IMR-90 (cell line): ENCODE measurements around the gene IFRD2. TPM values are rescaled to one million over a fixed set of nuclear protein-coding genes. Genes with fewer than 3 reads are reported as not detected.

ENCODE experiments used
- ATAC-seq: fragments of 200-7000 bp; cut with Tn5 transposase; 2 replicates; pipeline ENCODE4 v1.9.1; 2020; ENCODE audit warnings: low read depth, mild to moderate bottlenecking, moderate library complexity
- BruUV-seq: library from RNA; stranded (reverse); fragments of 400-500 nt; replicated peaks from 2 replicates; lab custom pipeline; 2021; lab: Mats Ljungman, UMichigan
- CTCF ChIA-PET: fragments of 300-600 bp; formaldehyde crosslinking; extraction: SDS; loops from one replicate; lab custom pipeline; 2021; ENCODE audit warnings: antibody characterized with exemption; lab: Yijun Ruan, JAX
- POLR2A ChIA-PET: fragments of 300-600 bp; sonication (Branson Sonifier 250); formaldehyde crosslinking; loops from one replicate; lab custom pipeline; 2022; ENCODE audit warnings: antibody characterized with exemption; ENCODE audit not compliant: unreplicated experiment; lab: Charles Lee
- DNase-seq: peaks from one replicate; pipeline ENCODE4 v3.0.0; 2013
- H2AFZ ChIP-seq: replicated peaks from 2 replicates; pipeline ENCODE3; 2013; ENCODE audit warnings: low read length, mild to moderate bottlenecking; ENCODE audit not compliant: poor library complexity
- H2AK5ac ChIP-seq: 2 replicates; pipeline ENCODE4 v1.6.1; 2013; ENCODE audit warnings: low read depth, low read length, inconsistent platforms
- H2AK9ac ChIP-seq: replicated peaks from 2 replicates; pipeline ENCODE3; 2013; ENCODE audit warnings: mild to moderate bottlenecking, low read depth, low read length, moderate library complexity; ENCODE audit not compliant: poor library complexity
- H2BK120ac ChIP-seq: 2 replicates; pipeline ENCODE4 v1.6.1; 2013; ENCODE audit warnings: low read depth, low read length, inconsistent platforms
- H2BK15ac ChIP-seq: 3 replicates; pipeline ENCODE4 v1.6.1; 2013; ENCODE audit warnings: low read depth, low read length, inconsistent platforms
- H2BK20ac ChIP-seq: 2 replicates; pipeline ENCODE4 v1.6.1; 2013; ENCODE audit warnings: low read depth, mild to moderate bottlenecking, inconsistent platforms, low read length, moderate library complexity
- H2BK5ac ChIP-seq: 2 replicates; pipeline ENCODE4 v1.6.1; 2013; ENCODE audit warnings: mild to moderate bottlenecking, low read depth, low read length, inconsistent platforms; ENCODE audit not compliant: poor library complexity, severe bottlenecking
- H3K14ac ChIP-seq: replicated peaks from 2 replicates; pipeline ENCODE4 v1.6.1; 2013; ENCODE audit warnings: low read depth, low read length, inconsistent platforms
- H3K18ac ChIP-seq: 2 replicates; pipeline ENCODE4 v1.6.1; 2013; ENCODE audit warnings: low read depth, low read length, control low read depth
- H3K23ac ChIP-seq: 2 replicates; pipeline ENCODE4 v1.6.1; 2013; ENCODE audit warnings: low read depth, low read length, inconsistent platforms
- H3K27ac ChIP-seq: 2 replicates; pipeline ENCODE4 v1.5.1; 2013; ENCODE audit warnings: mild to moderate bottlenecking, control low read depth, low read length; ENCODE audit not compliant: insufficient read depth
- H3K27me3 ChIP-seq: 2 replicates; pipeline ENCODE4 v1.6.1; 2013; ENCODE audit warnings: low read length; ENCODE audit not compliant: control insufficient read depth, insufficient read depth
- H3K36me3 ChIP-seq: 2 replicates; pipeline ENCODE4 v1.6.1; 2013; ENCODE audit warnings: low read length, mixed read lengths; ENCODE audit not compliant: control insufficient read depth, insufficient read depth
- H3K4ac ChIP-seq: 2 replicates; pipeline ENCODE4 v1.6.1; 2013; ENCODE audit warnings: low read depth, low read length, inconsistent platforms
- H3K4me1 ChIP-seq: 2 replicates; pipeline ENCODE4 v1.6.1; 2013; ENCODE audit warnings: low read length, mixed read lengths; ENCODE audit not compliant: control insufficient read depth, insufficient read depth
- H3K4me2 ChIP-seq: 2 replicates; pipeline ENCODE4 v1.6.1; 2013; ENCODE audit warnings: low read depth, mild to moderate bottlenecking, control low read depth, low read length, moderate library complexity
- H3K4me3 ChIP-seq: 2 replicates; pipeline ENCODE4 v1.5.1; 2013; ENCODE audit warnings: low read depth, mild to moderate bottlenecking, control low read depth, low read length, moderate library complexity; ENCODE audit not compliant: insufficient read depth
- H3K56ac ChIP-seq: 2 replicates; pipeline ENCODE4 v1.6.1; 2013; ENCODE audit warnings: low read length, inconsistent platforms; ENCODE audit not compliant: insufficient read depth; ENCODE audit errors: extremely low read depth
- H3K79me1 ChIP-seq, 2 experiments: 2 replicates each; pipeline ENCODE4 v1.6.1; 2013; ENCODE audit warnings: low read length in 2 of 2, inconsistent platforms in 1 of 2, low read depth in 1 of 2
- H3K9ac ChIP-seq: 2 replicates; pipeline ENCODE4 v1.6.1; 2013; ENCODE audit warnings: low read depth, low read length, control low read depth
- H3K9me1 ChIP-seq: 2 replicates; pipeline ENCODE4 v1.6.1; 2013; ENCODE audit warnings: low read length, inconsistent platforms; ENCODE audit not compliant: insufficient read depth
- H3K9me3 ChIP-seq: 2 replicates; pipeline ENCODE4 v1.6.1; 2013; ENCODE audit warnings: low read length; ENCODE audit not compliant: control insufficient read depth, insufficient read depth
- H4K20me1 ChIP-seq: 2 replicates; pipeline ENCODE4 v1.6.1; 2013; ENCODE audit warnings: low read length, inconsistent platforms; ENCODE audit not compliant: insufficient read depth
- H4K5ac ChIP-seq: 2 replicates; pipeline ENCODE4 v1.6.1; 2013; ENCODE audit warnings: mild to moderate bottlenecking, low read depth, low read length, control low read depth
- H4K8ac ChIP-seq, 2 experiments: 2 replicates each; pipeline ENCODE4 v1.6.1; 2013; ENCODE audit warnings: low read depth in 2 of 2, low read length in 2 of 2, control low read depth in 1 of 2, inconsistent platforms in 1 of 2
- H4K91ac ChIP-seq: 2 replicates; pipeline ENCODE4 v1.6.1; 2013; ENCODE audit warnings: low read depth, low read length, inconsistent platforms; ENCODE audit not compliant: insufficient read depth
- FOS ChIP-seq: fragments of 150-350 bp; IDR thresholded peaks from 2 replicates; pipeline ENCODE4 v1.6.1; 2016; ENCODE audit warnings: low read depth, low read length
- MXI1 ChIP-seq: IDR thresholded peaks from 2 replicates; pipeline ENCODE4 v1.6.1; 2012; ENCODE audit warnings: low read depth, mild to moderate bottlenecking, low read length, moderate library complexity, borderline replicate concordance
- RAD21 ChIP-seq: IDR thresholded peaks from 2 replicates; pipeline ENCODE4 v1.6.1; 2012; ENCODE audit warnings: low read length, improper control_type of control experiment
- RCOR1 ChIP-seq: IDR thresholded peaks from 2 replicates; pipeline ENCODE4 v1.6.1; 2012; ENCODE audit warnings: mild to moderate bottlenecking, low read length, improper control_type of control experiment; ENCODE audit not compliant: insufficient replicate concordance
- WGBS, 2 experiments: methylation state at CpG; one replicate each; pipeline versions ENCODE4 v1.1.5 to v1.1.7; 2013; ENCODE audit warnings: missing lambda C conversion rate in 2 of 2; ENCODE audit not compliant: insufficient read length in 1 of 2; ENCODE audit errors: extremely low coverage in 2 of 2; 5-methylcytosine and 5-hydroxymethylcytosine counted together
- dilution Hi-C: fragments of 300-500 bp; cut with HindIII; formaldehyde crosslinking; loops from one replicate; pipeline ENCODE4 v1.14.3; 2018; ENCODE audit warnings: low sequenced_read_pairs; ENCODE audit not compliant: unreplicated experiment
- in situ Hi-C: fragments of 300-500 bp; cut with MboI; formaldehyde crosslinking; loops from 3 replicates; pipeline ENCODE4 v1.14.3; 2019; ENCODE audit warnings: low sequenced_read_pairs, inconsistent platforms, mixed read lengths
- intact Hi-C: fragments of 100-400 bp; cut with micrococcal nuclease; formaldehyde crosslinking; loops from 2 replicates; pipeline ENCODE4 v1.10.0; 2022
- polyA plus RNA-seq, 3 experiments: library from polyadenylated mRNA; depleted of rRNA; stranded (reverse); fragments of >200 nt; gene quantifications; 2 replicates each; pipeline ENCODE4 v1.2.3, GENCODE V29; 2012; ENCODE audit warnings: low replicate concordance in 1 of 3
- total RNA-seq: library from RNA; depleted of rRNA; stranded (reverse); fragments of >200 nt; gene quantifications from 2 replicates; pipeline ENCODE4 v1.2.3, GENCODE V29; 2012

IFRD2 gene
- total and polyA plus RNA-seq, 2 of the 4 experiments (the other 2 are of a cell fraction) = 52.7 to 79.1 TPM

DNA sequence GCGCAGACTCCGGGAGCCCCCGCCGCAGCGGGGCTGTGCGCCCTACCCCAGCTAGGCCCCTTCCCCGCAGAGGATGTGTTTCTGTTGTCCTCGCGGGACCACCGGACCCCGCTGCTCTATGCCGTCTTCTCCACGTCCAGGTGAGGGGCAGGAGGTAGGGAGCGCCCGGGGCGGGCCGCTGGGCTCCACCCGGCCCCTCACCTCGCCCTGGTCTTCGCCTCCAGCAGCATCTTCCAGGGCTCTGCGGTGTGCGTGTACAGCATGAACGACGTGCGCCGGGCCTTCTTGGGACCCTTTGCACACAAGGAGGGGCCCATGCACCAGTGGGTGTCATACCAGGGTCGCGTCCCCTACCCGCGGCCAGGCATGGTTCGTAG is 18.6 kb downstream of the IFRD2 start:
- Histone ChIP-seq H3K4ac (no peak overlapping the region), H2BK5ac (no peak overlapping the region), H3K27ac (no peak overlapping the region), H3K56ac (no peak overlapping the region), H3K18ac (no peak overlapping the region), H3K9ac (no peak overlapping the region), H3K4me3 (no peak overlapping the region), H4K8ac (no peak overlapping the region), H3K9me1 (peaks cover 14% of the 10 kb centered on the region), H3K14ac (no peak overlapping the region), H2AFZ (peak overlapping the region; percentile 82), H3K4me2 (no peak overlapping the region), H3K9me3 (no peaks in the 10 kb centered on the region), H2AK9ac (peak overlapping the region; percentile 45), H3K36me3 (peaks cover 20% of the 10 kb centered on the region; the same call in 1 of the 2 replicates), H2BK15ac (no peak overlapping the region), H4K91ac (no peak overlapping the region), H3K27me3 (no peaks in the 10 kb centered on the region), H4K20me1 (no peaks in the 10 kb centered on the region), H4K5ac (no peak overlapping the region), H2BK120ac (no peak overlapping the region), H3K23ac (no peak overlapping the region), H2BK20ac (no peak overlapping the region), H2AK5ac (0 out of 2 replicates have a peak overlapping the region, but pooled peaks have one; percentile 16), H3K4me1 (peaks cover 25% of the 10 kb centered on the region), H3K79me1 (peaks cover 3 to 21% of the 10 kb centered on the region in 2 experiments; a peak in 3 of 4 replicates)
- intact Hi-C loops = loop anchor here (1.0 kb wide), 3 partner anchors 13 to 81 kb away; no protein-coding TSS in a partner anchor
- ChIA-PET POLR2A (no interaction called here), CTCF (no interaction called here)
- TF ChIP-seq RAD21 (no peak), RCOR1 (no peak), FOS (no peak), MXI1 (no peak)
- in situ Hi-C loops = loop anchor here (5.0 kb wide), 2 partner anchors 46 to 81 kb away; partner anchors contain the start of gene GNAT1
- 56% methylated on average over 6 of the region's 31 CpGs; no CpG with 5 or more reads in 1 of the 2 experiments for WGBS, 2 experiments
- no peak for ATAC-seq
- no TSS peak for BruUV-seq
- dilution Hi-C loops = no loop called here
- no peak for DNase-seq
